ENCODE measurements around the gene KRTAP13-2.

Gene KRTAP13-2

DNA sequence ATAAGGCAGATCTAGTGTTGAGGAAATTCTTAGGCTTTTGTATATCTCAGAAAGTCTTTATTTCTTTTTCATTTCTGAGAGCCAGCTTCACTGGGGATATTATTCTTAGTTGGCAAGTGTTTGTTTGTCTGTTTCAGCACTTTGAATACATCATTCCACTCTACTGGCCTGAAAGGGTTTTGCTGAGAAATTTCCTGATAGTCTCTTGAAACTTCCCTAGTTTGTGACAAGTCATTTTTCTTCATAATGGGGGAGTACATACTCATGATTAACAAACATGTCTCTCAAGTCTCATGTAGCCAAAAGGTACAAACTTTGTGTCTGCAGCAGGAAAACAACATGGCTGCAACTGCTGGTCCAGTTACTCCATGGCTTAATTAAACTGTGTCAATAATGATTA, 45.7 kb downstream of the KRTAP13-2 start:
- DNase-seq (ENCODE audit: low spot score) = no peak

Small RNAs within 50 kb of the gene (small RNA-seq; reads per million reads assigned to genes)
- 0 reads per million in 2 experiments for gene KRTAP23-1
- gene MIR4327 = 0 reads per million in 2 experiments

Data from SK-N-DZ (cell line).